IPS-20b (cell line): Measurements from ENCODE around the gene LRFN2.

Experiments used
- H3K27ac ChIP-seq: one replicate; pipeline ENCODE4 v1.5.1; 2013; ENCODE audit warnings: low read length
- H3K27me3 ChIP-seq: 2 replicates; pipeline ENCODE4 v1.6.1; 2013; ENCODE audit warnings: mild to moderate bottlenecking, low read length, inconsistent platforms; ENCODE audit not compliant: insufficient read depth
- H3K36me3 ChIP-seq: 2 replicates; pipeline ENCODE4 v1.6.1; 2013; ENCODE audit warnings: low read depth, mild to moderate bottlenecking, inconsistent platforms, low read length, moderate library complexity; ENCODE audit not compliant: insufficient read depth
- H3K4me1 ChIP-seq: 2 replicates; pipeline ENCODE4 v1.6.1; 2013; ENCODE audit warnings: mild to moderate bottlenecking, control low read depth, inconsistent platforms, low read length, moderate library complexity; ENCODE audit not compliant: insufficient read depth
- H3K4me3 ChIP-seq: 2 replicates; pipeline ENCODE4 v1.5.1; 2013; ENCODE audit warnings: mild to moderate bottlenecking, low read length, inconsistent platforms
- H3K9ac ChIP-seq: 2 replicates; pipeline ENCODE4 v1.6.1; 2013; ENCODE audit warnings: low read depth, mild to moderate bottlenecking, inconsistent platforms, low read length, moderate library complexity
- H3K9me3 ChIP-seq: 2 replicates; pipeline ENCODE4 v1.6.1; 2013; ENCODE audit warnings: mild to moderate bottlenecking, low read depth, low read length, inconsistent platforms; ENCODE audit not compliant: insufficient read depth

The LRFN2 gene

DNA sequence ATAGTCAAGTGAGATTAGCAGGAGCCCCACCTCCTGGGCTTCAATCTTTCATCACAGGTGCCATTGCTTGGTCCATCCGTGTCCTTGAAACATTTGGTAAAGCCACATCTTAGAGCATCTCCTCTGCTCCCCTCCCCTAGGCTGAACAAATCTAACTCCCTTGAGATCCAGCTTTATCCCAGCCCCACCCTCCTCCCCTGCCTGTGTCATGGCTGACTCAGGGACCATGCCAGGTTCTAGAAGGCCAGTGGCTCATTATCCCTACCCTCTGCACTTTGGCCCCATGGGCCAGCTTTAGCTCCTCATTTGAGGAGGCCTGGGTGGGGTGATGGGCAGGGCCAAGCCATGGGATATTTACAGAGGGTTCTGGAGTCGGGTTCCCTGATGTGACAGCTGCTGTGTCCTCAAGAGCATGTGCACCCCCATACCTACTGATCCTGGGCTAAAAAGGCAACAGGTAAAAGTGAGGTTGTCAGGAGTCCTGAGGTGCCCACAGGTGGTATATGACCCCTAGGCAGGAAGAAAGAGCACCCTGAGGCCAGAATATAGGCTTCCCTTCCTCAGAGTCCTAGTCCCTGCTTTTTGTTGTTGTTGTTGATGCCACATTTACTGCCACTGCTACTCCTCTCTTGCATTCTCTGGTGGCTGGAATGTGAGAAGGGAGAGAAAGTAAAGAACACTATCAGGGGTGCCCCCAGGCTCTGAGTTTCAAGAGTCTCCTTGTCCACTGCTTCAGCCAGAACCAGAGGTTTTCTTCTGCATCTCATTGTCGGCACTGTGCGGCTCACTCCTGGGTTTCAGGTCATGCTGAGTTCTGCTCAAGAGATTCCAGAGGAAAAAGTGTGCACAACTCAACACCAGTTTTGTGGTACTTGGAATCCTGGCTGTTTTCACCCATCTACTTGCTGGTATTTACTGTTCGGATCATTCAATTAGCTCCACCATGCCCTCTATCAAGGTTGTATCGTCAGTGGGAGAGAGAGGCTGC, 228.4 kb downstream of the LRFN2 start:
- Histone ChIP-seq H3K36me3 (no peaks in the 10 kb centered on the region), H3K9me3 (no peaks in the 10 kb centered on the region), H3K4me1 (peaks cover 33% of the 10 kb centered on the region), H3K4me3 (no peak overlapping the region), H3K27ac (no peak overlapping the region), H3K27me3 (no peaks in the 10 kb centered on the region), H3K9ac (no peak overlapping the region)

- no peak overlapping the region for H3K9ac ChIP-seq
- no peak overlapping the region for H3K4me3 ChIP-seq
- peaks cover 18% of the 10 kb centered on the region for H3K4me1 ChIP-seq
- no peaks in the 10 kb centered on the region for H3K27me3 ChIP-seq
- H3K27ac ChIP-seq, result no peak overlapping the region
- no peaks in the 10 kb centered on the region for H3K9me3 ChIP-seq
- no peaks in the 10 kb centered on the region for H3K36me3 ChIP-seq
These were observed 230.8 kb downstream of the LRFN2 start for GRCh38 chr6:40356242-40356910.

- H3K9me3 ChIP-seq, result no peaks in the 10 kb centered on the region
- no peaks in the 10 kb centered on the region for H3K27me3 ChIP-seq
- no peak overlapping the region for H3K9ac ChIP-seq
- H3K4me1 ChIP-seq, result peaks cover 18% of the 10 kb centered on the region
- H3K36me3 ChIP-seq, result no peaks in the 10 kb centered on the region
- H3K4me3 ChIP-seq, result no peak overlapping the region
- no peak overlapping the region for H3K27ac ChIP-seq
These were observed 231.6 kb downstream of the LRFN2 start for GRCh38 chr6:40355532-40355931.

GRCh38 chr6:40355066-40355465, 232.1 kb downstream of the LRFN2 start:
- Histone ChIP-seq H3K9me3 (no peaks in the 10 kb centered on the region), H3K27me3 (no peaks in the 10 kb centered on the region), H3K27ac (no peak overlapping the region), H3K4me3 (no peak overlapping the region), H3K9ac (no peak overlapping the region), H3K4me1 (peaks cover 15% of the 10 kb centered on the region), H3K36me3 (no peaks in the 10 kb centered on the region)

- Histone ChIP-seq H3K9ac (no peak overlapping the region), H3K4me3 (no peak overlapping the region), H3K27me3 (no peaks in the 10 kb centered on the region), H3K9me3 (no peaks in the 10 kb centered on the region), H3K27ac (no peak overlapping the region), H3K4me1 (peaks cover 14% of the 10 kb centered on the region), H3K36me3 (no peaks in the 10 kb centered on the region)
These were observed 233.2 kb downstream of the LRFN2 start for GRCh38 chr6:40353967-40354452.

- Histone ChIP-seq H3K27me3 (no peaks in the 10 kb centered on the region), H3K9me3 (no peaks in the 10 kb centered on the region), H3K4me1 (peaks cover 10% of the 10 kb centered on the region), H3K36me3 (no peaks in the 10 kb centered on the region), H3K27ac (no peak overlapping the region), H3K4me3 (no peak overlapping the region), H3K9ac (no peak overlapping the region)
These were observed 233.8 kb downstream of the LRFN2 start for GRCh38 chr6:40353197-40353966.

DNA sequence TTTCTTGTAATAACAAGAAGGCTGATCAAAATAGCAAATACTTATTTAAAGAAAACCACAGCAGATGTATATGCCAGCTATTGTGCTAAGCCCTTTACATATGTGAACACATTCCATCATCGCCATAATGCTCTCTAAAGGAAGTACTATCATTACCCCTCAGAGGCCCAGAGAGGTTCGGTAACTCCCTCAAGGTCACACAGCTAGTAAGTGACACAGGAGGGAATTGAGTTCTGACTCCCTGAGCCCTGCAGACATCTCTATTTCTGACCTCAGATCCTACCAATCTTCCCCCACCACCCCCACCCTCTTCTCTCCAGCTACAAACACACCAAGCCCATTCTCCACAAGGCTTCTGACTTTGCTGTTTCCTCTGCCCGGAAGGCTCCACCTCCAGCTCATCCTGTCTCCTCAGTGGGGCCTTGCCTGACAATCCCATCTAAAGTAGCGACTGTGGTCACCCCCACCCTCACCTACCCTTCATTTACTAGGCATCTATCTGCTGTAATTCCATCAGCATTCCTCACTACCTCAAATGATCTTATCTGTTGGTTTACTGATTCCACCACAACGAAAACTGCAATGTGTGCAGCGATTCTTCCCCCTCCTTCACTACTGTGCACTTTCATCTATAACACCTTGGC, 234.5 kb downstream of the LRFN2 start:
- no peak overlapping the region for H3K4me3 ChIP-seq
- no peaks in the 10 kb centered on the region for H3K9me3 ChIP-seq
- no peak overlapping the region for H3K27ac ChIP-seq
- H3K9ac ChIP-seq, result no peak overlapping the region
- H3K36me3 ChIP-seq, result no peaks in the 10 kb centered on the region
- peaks cover 16% of the 10 kb centered on the region for H3K4me1 ChIP-seq
- H3K27me3 ChIP-seq, result no peaks in the 10 kb centered on the region

DNA sequence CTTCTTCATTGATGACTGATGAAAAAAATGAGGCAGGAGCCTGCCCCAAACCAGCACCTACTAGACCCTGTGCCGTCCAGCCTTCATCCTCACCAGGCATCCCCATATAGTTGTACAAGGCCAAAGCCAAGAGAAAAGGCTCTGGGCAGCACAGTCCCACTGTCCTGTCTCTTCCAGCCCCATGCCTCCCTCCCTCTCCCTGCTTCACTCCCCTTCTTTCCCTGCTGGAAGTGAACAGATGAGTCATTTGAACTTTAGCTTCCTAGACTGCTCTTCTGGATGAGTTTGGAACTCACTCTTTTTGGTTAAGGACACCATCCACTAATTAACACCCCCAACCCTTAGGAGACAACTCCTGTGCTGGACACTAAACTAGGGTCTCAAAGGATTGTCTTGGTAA, 235.2 kb downstream of the LRFN2 start:
- no peaks in the 10 kb centered on the region for H3K9me3 ChIP-seq
- H3K9ac ChIP-seq, result no peak overlapping the region
- no peak overlapping the region for H3K4me3 ChIP-seq
- no peaks in the 10 kb centered on the region for H3K36me3 ChIP-seq
- H3K27ac ChIP-seq, result no peak overlapping the region
- H3K4me1 ChIP-seq, result peaks cover 22% of the 10 kb centered on the region
- no peaks in the 10 kb centered on the region for H3K27me3 ChIP-seq

DNA sequence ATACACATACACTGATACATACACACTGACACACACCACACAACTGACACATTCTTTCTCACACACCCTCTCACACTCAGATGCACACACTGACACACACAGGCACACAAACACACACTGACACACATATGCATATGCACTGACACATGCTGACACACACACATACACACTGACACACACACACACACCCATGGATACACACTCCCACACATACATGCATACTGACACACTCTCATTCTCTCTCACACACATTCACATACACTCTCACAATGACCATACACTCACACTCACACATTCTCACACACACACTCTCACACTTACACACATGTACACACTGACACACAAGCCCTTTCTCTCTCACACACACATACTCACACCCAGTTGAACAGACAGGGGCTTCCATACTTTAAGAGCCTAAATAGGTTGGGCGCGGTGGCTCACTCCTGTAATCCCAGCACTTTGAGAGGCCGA, 236.4 kb downstream of the LRFN2 start:
- Histone ChIP-seq H3K27ac (no peak overlapping the region), H3K9ac (no peak overlapping the region), H3K27me3 (no peaks in the 10 kb centered on the region), H3K9me3 (no peaks in the 10 kb centered on the region), H3K4me3 (no peak overlapping the region), H3K36me3 (no peaks in the 10 kb centered on the region), H3K4me1 (peaks cover 24% of the 10 kb centered on the region)

GRCh38 chr6:40349901-40350746, 237.0 kb downstream of the LRFN2 start:
- no peak overlapping the region for H3K4me3 ChIP-seq
- no peak overlapping the region for H3K9ac ChIP-seq
- H3K36me3 ChIP-seq, result no peaks in the 10 kb centered on the region
- H3K27me3 ChIP-seq, result no peaks in the 10 kb centered on the region
- H3K9me3 ChIP-seq, result no peaks in the 10 kb centered on the region
- no peak overlapping the region for H3K27ac ChIP-seq
- peaks cover 24% of the 10 kb centered on the region for H3K4me1 ChIP-seq
